Stimulated activated naive CD8-positive, alpha-beta T cell treated with anti-CD3 and anti-CD28 coated beads, Interleukin-15, Interleukin-2, amounts not matched to agents 100 ng/mL and 50 ng/mL, for 24 hours (primary cell): ENCODE measurements around the gene LCN6.
"Not testable (repeated sequence)": the region's sequence is repeated elsewhere in the genome, so short reads cannot be mapped to it uniquely, and the experiment has no call there.

Experiments used
- H3K27ac Mint-ChIP-seq: one replicate; pipeline ENCODE4 v1.8.0; 2021; ENCODE audit warnings: mild to moderate bottlenecking, mixed read lengths
- H3K27me3 Mint-ChIP-seq: one replicate; pipeline ENCODE4 v1.8.0; 2021; ENCODE audit warnings: mixed read lengths
- H3K36me3 Mint-ChIP-seq: one replicate; pipeline ENCODE4 v1.8.0; 2021; ENCODE audit warnings: low read depth, mixed read lengths
- H3K4me1 Mint-ChIP-seq: one replicate; pipeline ENCODE4 v1.8.0; 2021; ENCODE audit warnings: low read depth, mixed read lengths
- H3K4me3 Mint-ChIP-seq: one replicate; pipeline ENCODE4 v1.8.0; 2021; ENCODE audit warnings: mild to moderate bottlenecking, mixed read lengths
- H3K9me3 Mint-ChIP-seq: one replicate; pipeline ENCODE4 v1.8.0; 2021; ENCODE audit warnings: mixed read lengths

LCN6 gene

DNA sequence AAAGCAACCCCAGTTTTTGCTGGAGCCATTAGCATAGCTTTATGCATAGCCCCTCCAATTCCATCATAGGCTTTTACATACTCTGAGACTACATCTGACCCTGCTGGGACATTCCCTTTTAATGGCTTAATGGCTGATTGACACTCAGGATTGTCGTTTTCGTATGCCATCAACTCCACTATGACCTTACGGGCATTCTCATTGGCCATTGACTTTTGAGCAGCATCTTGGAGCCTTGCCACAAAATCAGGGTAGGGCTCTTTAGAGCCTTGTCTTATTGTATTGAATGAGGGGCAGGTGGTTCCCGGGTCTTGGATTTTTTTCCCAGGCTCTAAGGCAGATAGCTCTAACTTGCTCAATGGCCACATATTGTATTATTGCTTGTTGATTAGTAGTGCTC, 38.7 kb upstream of the LCN6 start:
- H3K4me1 Mint-ChIP-seq = peaks cover 29% of the 10 kb centered on the region
- not testable (repeated sequence) for H3K9me3 Mint-ChIP-seq, H3K36me3 Mint-ChIP-seq, H3K27ac Mint-ChIP-seq, H3K4me3 Mint-ChIP-seq, H3K27me3 Mint-ChIP-seq

DNA sequence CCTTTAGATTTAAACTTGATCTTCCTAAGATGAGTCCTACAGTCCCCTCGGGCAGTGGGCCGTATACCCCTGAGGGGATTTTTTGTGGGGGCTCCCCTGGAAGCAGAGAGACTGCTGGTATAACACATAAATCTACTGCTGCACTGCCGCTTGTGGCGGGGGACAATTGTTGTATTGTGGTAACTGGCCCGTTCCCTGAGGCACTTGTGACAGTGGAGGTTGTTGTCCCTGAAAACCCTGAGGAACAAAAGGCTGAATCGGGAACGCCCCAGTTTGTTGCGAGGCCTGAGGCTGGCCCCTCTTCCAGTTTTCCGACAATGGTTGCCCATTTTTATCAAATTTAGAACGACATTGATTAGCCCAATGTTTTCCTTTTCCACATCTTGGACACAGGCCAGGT, 38.1 kb upstream of the LCN6 start:
- no peak overlapping the region for H3K27ac Mint-ChIP-seq
- H3K4me1 Mint-ChIP-seq = peaks cover 27% of the 10 kb centered on the region
- H3K36me3 Mint-ChIP-seq = no peaks in the 10 kb centered on the region
- H3K9me3 Mint-ChIP-seq = no peaks in the 10 kb centered on the region
- no peak overlapping the region for H3K4me3 Mint-ChIP-seq
- H3K27me3 Mint-ChIP-seq = no peaks in the 10 kb centered on the region

DNA sequence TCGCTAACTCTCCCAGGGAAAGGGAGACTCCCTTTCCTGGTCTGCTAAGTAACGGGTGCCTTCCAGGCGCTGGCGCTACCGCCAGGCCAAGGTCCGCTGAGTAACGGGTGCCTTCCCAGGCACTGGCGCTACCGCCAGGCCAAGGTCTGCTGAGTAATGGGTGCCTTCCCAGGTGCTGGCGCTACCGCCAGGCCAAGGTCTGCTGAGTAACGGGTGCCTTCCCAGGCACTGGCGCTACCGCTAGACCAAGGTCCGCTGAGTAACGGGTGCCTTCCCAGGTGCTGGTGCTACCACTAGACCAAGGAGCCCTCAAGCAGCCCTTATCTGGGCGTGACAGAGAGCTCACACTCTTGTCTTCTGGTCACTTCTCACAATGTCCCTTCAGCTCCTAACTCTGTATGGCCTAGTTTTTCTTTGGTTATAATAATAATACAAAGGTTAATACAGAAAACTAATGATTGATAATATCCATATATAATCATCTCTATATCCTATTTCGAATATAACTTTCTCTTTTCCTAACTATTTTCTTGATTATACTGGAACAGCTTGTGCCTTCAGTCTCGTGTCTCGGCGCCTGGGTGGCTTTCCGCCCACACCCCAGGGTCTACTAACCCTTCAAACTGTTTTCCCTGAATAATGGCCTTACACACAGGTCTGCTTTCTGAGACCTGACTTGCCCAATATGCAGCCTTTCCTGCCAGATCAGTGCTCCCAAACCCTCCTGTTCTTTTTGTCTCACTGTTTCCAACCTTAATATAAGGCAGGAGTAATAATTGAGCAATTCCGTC, 37.4 kb upstream of the LCN6 start:
- H3K27ac Mint-ChIP-seq, H3K4me3 Mint-ChIP-seq, H3K9me3 Mint-ChIP-seq, H3K36me3 Mint-ChIP-seq, H3K27me3 Mint-ChIP-seq: not testable (repeated sequence)
- peaks cover 27% of the 10 kb centered on the region for H3K4me1 Mint-ChIP-seq

DNA sequence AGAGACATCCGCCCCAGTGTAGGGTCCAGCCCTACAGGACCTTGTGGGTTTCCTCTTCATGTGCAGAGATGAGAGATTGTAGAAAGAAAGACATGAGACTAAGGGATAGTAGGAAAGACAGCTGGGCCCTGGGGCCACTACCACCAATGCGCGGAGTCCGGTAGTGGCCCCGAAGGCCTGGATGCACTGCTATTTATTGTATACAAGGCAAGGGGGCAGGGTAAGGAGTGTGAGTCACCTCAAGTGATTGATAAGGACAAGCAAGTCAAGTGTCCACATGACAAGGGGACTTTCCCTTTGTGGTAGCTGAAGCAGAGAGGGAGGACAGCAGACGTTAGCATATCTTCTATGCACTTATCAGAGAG, 36.7 kb upstream of the LCN6 start:
- Mint-ChIP-seq H3K4me3 (no peak overlapping the region), H3K4me1 (peaks cover 21% of the 10 kb centered on the region), H3K27ac (no peak overlapping the region), H3K9me3 (no peaks in the 10 kb centered on the region), H3K36me3 (no peaks in the 10 kb centered on the region), H3K27me3 (no peaks in the 10 kb centered on the region)

DNA sequence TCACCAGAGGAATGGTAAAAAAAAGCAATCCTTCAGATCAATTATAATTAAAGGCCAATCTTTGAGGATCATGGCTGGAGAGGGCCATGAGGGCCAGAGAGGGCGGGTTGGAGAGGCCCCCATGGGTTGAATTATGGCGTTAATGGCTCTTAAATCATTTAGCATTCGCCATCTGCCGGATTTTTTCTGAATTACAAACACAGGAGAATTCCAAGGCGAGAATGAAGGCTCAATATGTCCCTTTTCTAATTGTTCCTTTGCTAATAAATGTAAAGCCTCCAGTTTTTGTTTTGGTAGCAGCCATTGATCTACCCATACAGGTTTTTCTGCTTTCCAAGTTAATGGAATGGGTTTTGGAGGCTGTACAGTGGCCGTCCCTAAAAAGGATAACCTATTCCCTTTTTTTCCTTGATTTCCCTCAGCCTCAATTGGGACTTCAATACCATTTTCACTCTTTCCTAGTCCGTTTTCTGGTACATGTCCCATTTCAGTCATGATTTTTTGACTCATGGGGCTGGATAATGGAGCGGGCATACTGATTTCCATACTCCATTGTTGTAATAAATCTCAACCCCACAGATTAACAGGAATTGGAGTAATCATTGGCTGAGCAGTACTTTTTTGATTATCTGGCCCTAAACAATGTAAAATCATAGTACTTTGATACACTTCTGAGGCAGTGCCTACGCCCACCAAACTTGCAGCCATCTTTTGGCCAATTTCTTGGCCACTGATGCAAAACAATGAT, 36.1 kb upstream of the LCN6 start:
- Mint-ChIP-seq H3K4me1 (peaks cover 21% of the 10 kb centered on the region), H3K27ac (no peak overlapping the region), H3K36me3 (no peaks in the 10 kb centered on the region), H3K9me3 (no peaks in the 10 kb centered on the region), H3K4me3 (no peak overlapping the region), H3K27me3 (no peaks in the 10 kb centered on the region)

DNA sequence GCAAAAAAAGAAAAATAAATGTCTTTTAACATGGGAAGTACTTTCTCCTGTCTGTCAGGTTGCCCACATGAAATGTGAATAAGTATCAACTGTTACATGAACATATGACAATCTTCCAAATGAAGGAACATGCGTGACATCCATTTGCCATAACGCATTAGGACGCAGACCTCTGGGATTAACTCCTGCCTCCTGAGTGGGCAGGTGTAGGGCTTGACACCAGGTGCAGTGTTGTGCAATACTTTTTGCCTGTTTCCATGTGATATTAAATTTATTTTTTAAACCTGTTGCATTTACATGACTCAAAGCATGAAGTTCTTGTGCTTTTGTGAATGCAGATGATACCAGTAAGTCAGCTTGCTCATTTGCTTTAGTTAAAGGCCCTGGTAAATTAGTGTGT, 34.1 kb upstream of the LCN6 start:
- Mint-ChIP-seq H3K4me1 (peaks cover 6% of the 10 kb centered on the region), H3K27me3 (peaks cover 15% of the 10 kb centered on the region), H3K4me3 (no peak overlapping the region), H3K9me3 (no peaks in the 10 kb centered on the region), H3K36me3 (no peaks in the 10 kb centered on the region), H3K27ac (no peak overlapping the region)

DNA sequence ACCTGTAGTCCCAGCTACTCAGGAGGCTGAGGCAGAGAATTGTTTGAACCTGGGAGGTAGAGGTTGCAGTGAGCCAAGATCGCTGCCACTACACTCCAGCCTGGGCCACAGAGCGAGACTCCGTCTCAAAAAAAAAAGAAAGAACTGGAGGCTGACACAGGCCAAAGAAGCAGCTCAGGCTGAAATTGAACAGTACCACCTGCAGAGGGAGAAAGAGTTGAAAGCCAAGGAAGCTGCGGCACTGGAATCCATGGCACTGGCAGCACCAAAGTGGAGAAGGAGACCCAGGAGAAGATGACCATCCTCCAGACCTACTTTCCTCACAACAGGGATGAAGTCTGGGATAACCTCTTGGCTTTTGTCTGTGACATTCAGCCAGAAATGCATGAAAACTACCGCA, 31.5 kb upstream of the LCN6 start:
- Mint-ChIP-seq H3K4me3 (no peak overlapping the region), H3K27me3 (peaks cover 15% of the 10 kb centered on the region), H3K36me3 (no peaks in the 10 kb centered on the region)

DNA sequence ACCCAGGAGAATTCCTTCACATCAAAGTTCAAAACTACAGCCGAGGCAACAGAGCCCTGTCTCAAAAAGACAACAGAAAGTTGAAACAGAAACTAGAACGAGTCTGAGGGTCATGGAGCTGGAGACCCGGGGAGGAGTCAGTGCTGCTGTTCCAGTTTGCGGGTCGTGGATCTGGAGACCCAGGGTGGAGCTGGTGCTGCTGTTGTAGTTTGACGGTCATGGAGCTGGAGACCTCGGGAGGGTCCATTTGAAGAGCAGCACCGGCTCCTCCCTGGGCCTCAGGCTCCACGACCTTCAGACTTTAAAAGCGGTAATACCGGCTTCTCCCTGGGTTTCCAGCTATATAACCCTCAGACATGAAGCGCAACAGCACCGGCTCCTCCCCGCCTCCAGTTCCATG, 29.0 kb upstream of the LCN6 start:
- Mint-ChIP-seq H3K9me3 (peaks cover 9% of the 10 kb centered on the region), H3K27me3 (peaks cover 15% of the 10 kb centered on the region), H3K36me3 (no peaks in the 10 kb centered on the region), H3K4me3 (no peak overlapping the region), H3K4me1 (no peaks in the 10 kb centered on the region), H3K27ac (no peak overlapping the region)

More for the DNA sequence above, 31.5 kb upstream of the LCN6 start:
- Mint-ChIP-seq H3K9me3 (no peaks in the 10 kb centered on the region), H3K27ac (no peak overlapping the region), H3K4me1 (peaks cover 6% of the 10 kb centered on the region)

DNA sequence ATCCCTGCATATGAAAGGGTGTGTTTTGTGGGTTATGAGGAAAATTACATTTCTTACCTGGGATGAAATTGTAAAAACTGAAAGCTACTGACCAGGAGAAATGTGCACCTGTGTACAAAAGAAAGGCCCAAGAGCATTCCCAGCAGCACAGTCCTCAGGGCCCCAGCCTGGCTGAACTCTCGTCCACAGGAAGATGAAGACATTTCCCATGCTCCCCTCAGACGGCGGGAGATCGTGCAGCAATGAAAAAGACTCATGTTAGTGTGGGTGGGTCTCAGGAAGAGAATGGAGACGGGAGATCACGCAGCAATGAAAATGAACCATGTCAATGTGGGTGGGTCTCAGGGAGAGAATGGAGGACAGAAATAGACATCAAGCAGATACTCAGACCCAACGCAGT, 28.6 kb upstream of the LCN6 start:
- Mint-ChIP-seq H3K9me3 (peaks cover 9% of the 10 kb centered on the region), H3K36me3 (no peaks in the 10 kb centered on the region), H3K4me1 (no peaks in the 10 kb centered on the region), H3K27ac (no peak overlapping the region), H3K27me3 (peaks cover 15% of the 10 kb centered on the region), H3K4me3 (no peak overlapping the region)

DNA sequence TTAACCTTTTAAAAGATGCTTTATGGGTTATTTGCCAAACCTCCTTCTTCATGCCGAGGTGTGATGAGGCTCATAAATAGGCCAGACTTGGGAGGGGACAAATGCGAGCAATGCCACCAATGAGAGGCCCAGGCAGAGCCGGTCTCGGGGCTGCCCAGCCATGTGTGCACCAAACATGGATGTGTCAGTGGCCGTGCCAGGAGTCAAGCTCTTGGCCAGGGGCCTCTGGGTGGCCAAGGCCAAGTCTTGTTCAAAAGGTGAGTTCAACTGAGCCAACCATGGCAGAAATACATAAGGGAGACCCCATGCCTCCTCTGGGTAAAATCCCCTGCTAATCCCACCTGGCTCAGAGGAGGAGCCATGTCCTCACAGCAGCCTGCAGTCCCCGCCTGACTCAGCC, 26.9 kb upstream of the LCN6 start:
- H3K36me3 Mint-ChIP-seq = no peaks in the 10 kb centered on the region
- H3K4me3 Mint-ChIP-seq = no peak overlapping the region
- H3K9me3 Mint-ChIP-seq = peaks cover 9% of the 10 kb centered on the region
- H3K27ac Mint-ChIP-seq = no peak overlapping the region
- no peaks in the 10 kb centered on the region for H3K4me1 Mint-ChIP-seq
- H3K27me3 Mint-ChIP-seq = peaks cover 15% of the 10 kb centered on the region

DNA sequence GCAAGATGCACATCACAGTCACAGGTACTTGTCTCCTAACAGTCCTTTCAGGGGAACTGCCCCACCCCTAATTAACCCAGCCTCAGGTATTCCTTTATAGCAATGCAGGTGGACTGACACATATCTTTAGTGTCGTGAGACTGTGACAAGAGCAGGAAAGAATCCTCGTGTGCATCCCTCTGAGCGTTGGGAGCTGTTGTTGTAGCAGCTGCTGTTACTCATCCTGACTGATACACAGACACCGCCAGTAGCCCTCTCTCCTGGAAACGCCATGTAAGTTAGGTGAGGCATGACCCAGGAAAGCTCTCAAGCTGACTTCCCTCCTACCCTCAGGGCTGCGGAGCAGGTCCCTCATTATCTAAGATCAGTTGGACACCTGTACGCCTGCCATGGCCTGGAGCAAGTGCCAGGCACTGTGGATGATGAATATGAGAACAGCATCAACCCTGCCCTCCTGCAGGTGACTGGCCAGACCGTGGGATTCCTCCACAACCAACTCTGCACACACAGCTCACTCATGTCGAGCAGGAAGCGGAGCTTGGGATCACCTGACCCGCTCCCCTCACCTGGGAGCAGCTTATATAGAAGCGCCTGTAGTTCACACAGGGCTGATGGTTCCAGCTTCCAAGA, 26.2 kb upstream of the LCN6 start:
- H3K9me3 Mint-ChIP-seq = peaks cover 9% of the 10 kb centered on the region
- no peak overlapping the region for H3K27ac Mint-ChIP-seq
- peaks cover 15% of the 10 kb centered on the region for H3K27me3 Mint-ChIP-seq
- no peaks in the 10 kb centered on the region for H3K4me1 Mint-ChIP-seq
- H3K4me3 Mint-ChIP-seq = no peak overlapping the region
- no peaks in the 10 kb centered on the region for H3K36me3 Mint-ChIP-seq

DNA sequence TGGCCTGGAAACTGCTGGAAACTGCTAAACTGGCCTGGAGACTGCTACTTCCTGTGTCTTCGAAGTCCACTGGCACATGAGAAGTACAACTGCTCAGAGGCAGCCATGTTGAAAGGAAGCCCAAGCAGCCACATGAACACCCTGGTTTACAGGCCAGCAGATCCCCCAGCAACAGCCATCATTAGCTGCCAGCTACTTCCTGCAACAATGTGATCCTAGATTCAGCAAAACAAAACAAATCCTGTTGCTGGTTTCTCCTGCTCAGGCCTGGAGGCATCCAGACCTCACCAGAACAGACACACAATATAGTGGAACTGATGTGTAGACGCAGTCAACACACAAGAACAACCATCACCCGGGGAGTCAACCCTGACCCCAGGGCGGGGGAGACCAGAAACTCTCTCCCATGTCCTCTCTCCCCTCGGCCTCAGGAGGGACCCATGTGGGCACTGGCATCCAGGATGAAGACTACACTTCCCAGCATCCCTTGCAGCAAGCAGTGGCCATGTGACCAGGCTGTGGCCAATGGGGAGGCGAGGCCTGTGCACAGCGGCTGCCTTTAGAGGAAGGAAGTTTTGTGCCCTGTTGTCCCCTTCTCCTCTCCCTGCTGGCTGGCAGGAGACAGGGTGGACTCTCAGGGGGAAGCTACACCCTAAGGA, 25.2 kb upstream of the LCN6 start:
- Mint-ChIP-seq H3K27me3 (peaks cover 8% of the 10 kb centered on the region), H3K36me3 (no peaks in the 10 kb centered on the region), H3K27ac (no peak overlapping the region), H3K4me3 (no peak overlapping the region), H3K4me1 (no peaks in the 10 kb centered on the region), H3K9me3 (peaks cover 9% of the 10 kb centered on the region)

DNA sequence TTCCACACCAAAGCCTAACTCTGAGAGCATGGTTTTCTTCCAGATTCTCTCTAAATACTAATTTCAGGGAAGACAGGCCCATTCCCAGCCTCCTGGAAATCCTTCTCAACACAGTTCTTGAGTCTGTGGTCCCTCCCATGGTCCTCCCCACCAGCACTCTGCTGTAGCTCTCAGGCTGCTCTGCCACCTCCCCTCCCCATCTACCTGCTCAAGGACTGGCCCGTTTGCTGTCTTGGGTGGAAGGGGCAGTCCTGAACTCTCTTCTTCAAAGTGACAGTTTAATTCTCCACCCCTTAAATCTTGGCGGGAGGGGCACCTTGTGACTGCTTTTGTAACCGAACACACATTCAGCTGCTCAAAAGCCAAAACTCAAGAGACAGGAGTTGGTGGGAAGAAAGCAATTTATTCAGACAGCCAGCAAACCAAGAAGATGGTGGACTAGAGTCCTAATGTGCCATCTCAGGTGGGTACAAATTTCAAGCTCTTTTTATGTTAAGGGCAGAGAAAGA, 23.6 kb upstream of the LCN6 start:
- Mint-ChIP-seq H3K27ac (no peak overlapping the region), H3K4me3 (no peak overlapping the region), H3K27me3 (peaks cover 8% of the 10 kb centered on the region), H3K9me3 (peaks cover 9% of the 10 kb centered on the region), H3K4me1 (peaks cover 3% of the 10 kb centered on the region), H3K36me3 (no peaks in the 10 kb centered on the region)

DNA sequence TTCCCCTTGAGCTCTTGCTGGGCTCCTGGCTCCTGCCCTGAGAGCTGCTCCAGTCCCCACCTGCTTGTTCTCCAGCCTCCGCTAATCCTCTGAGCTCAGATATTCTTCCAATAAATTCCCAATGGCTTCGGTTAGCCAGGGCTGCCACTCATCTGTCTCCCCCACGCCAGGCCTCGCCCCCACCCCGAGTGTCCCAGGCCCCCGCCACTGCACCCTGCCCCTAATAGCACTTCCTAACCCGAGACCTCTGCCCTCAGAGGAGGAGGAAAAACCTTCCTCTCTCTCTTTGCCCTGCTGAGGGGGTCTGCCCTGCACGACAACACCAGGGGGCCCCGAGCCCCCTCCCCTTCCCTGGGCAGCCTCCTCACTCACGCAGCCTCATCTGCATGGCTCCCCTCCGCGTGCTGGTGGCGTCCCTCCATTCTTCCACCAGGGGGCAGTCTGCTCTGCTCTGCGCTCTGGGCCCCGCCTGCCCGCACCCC, 21.4 kb upstream of the LCN6 start:
- no peak overlapping the region for H3K4me3 Mint-ChIP-seq
- peaks cover 8% of the 10 kb centered on the region for H3K27me3 Mint-ChIP-seq
- no peaks in the 10 kb centered on the region for H3K36me3 Mint-ChIP-seq
- H3K9me3 Mint-ChIP-seq = peaks cover 9% of the 10 kb centered on the region
- no peak overlapping the region for H3K27ac Mint-ChIP-seq
- peaks cover 17% of the 10 kb centered on the region for H3K4me1 Mint-ChIP-seq
